H1 (cell line): ENCODE data around the gene SCNN1A. TPM values are rescaled to one million over a fixed set of nuclear protein-coding genes. Genes with fewer than 3 reads are reported as not detected.

Experiments
- CTCF ChIA-PET: fragments of 300-600 bp; sonication (Branson Sonifier 250); formaldehyde crosslinking; loops from one replicate; lab custom pipeline; 2021; ENCODE audit not compliant: partially characterized antibody; lab: Charles Lee
- POLR2A ChIA-PET: fragments of 300-600 bp; sonication (Branson Sonifier 250); formaldehyde crosslinking; loops from one replicate; lab custom pipeline; 2021; ENCODE audit warnings: inconsistent platforms; ENCODE audit not compliant: partially characterized antibody; lab: Charles Lee
- DNase-seq, 2 experiments: peaks; one replicate each; pipeline versions ENCODE4 v3.0.0 to v3.0.0-alpha.2; 2010 to 2022; ENCODE audit warnings: low spot score in 2 of 2, low read depth in 1 of 2, mixed read lengths in 1 of 2
- FAIRE-seq: peaks from 2 replicates; lab custom pipeline; 2011; peaks lifted over from hg19 to GRCh38; lab: Jason Lieb, UNC
- H2AFZ ChIP-seq: 2 replicates; pipeline ENCODE4 v1.8.1; 2012; ENCODE audit warnings: low read length, inconsistent platforms
- H2AK5ac ChIP-seq: 2 replicates; pipeline ENCODE4 v1.6.1; 2013; ENCODE audit warnings: low read depth, low read length
- H2BK120ac ChIP-seq: replicated peaks from 2 replicates; pipeline ENCODE3; 2013; ENCODE audit warnings: low read depth, low read length, inconsistent platforms
- H2BK12ac ChIP-seq: 2 replicates; pipeline ENCODE4 v1.6.1; 2013; ENCODE audit warnings: low read depth, low read length
- H2BK15ac ChIP-seq: 2 replicates; pipeline ENCODE4 v1.6.1; 2013; ENCODE audit warnings: low read length
- H2BK20ac ChIP-seq: 2 replicates; pipeline ENCODE4 v1.6.1; 2013; ENCODE audit warnings: low read length
- H2BK5ac ChIP-seq: 2 replicates; pipeline ENCODE4 v1.6.1; 2013; ENCODE audit warnings: low read depth, low read length
- H3K14ac ChIP-seq: 2 replicates; pipeline ENCODE4 v1.6.1; 2013; ENCODE audit warnings: inconsistent platforms; ENCODE audit not compliant: insufficient read length
- H3K18ac ChIP-seq: 2 replicates; pipeline ENCODE4 v1.6.1; 2013; ENCODE audit warnings: low read length; ENCODE audit errors: extremely low read depth
- H3K23ac ChIP-seq: 2 replicates; pipeline ENCODE4 v1.6.1; 2013; ENCODE audit warnings: inconsistent platforms; ENCODE audit not compliant: insufficient read length
- H3K23me2 ChIP-seq: 2 replicates; pipeline ENCODE4 v1.6.1; 2013; ENCODE audit warnings: low read depth, low read length
- H3K27ac ChIP-seq: 2 replicates; pipeline ENCODE4 v1.6.1; 2011; ENCODE audit warnings: low read depth, low read length, inconsistent platforms
- H3K27me3 ChIP-seq, 4 experiments: replicated peaks in 1 of 4; 1 replicate in 1 of 4; 2 replicates in 3 of 4; pipeline versions ENCODE4 v1.6.1 to v1.8.1; 2011 to 2013; ENCODE audit warnings: low read length in 3 of 4, mild to moderate bottlenecking in 3 of 4, inconsistent platforms in 2 of 4, mixed read lengths in 2 of 4, moderate library complexity in 1 of 4; ENCODE audit not compliant: control insufficient read depth in 3 of 4, insufficient read depth in 3 of 4; ENCODE audit errors: extremely low read depth in 1 of 4
- H3K36me3 ChIP-seq, 4 experiments: 2 replicates each; pipeline versions ENCODE4 v1.6.1 to v1.8.1; 2011 to 2013; ENCODE audit warnings: mild to moderate bottlenecking in 4 of 4, low read length in 3 of 4, moderate library complexity in 2 of 4, control low read depth in 1 of 4, inconsistent platforms in 1 of 4; ENCODE audit not compliant: insufficient read depth in 4 of 4, control insufficient read depth in 2 of 4
- H3K4ac ChIP-seq: replicated peaks from 2 replicates; pipeline ENCODE3; 2013; ENCODE audit warnings: low read length, low read depth, mixed read lengths, inconsistent platforms; ENCODE audit not compliant: insufficient read length
- H3K4me1 ChIP-seq, 4 experiments: replicated peaks in 1 of 4; 1 replicate in 1 of 4; 2 replicates in 3 of 4; pipeline versions ENCODE4 v1.6.1 to v1.8.1; 2011 to 2013; ENCODE audit warnings: low read length in 3 of 4, inconsistent platforms in 2 of 4, mixed read lengths in 1 of 4; ENCODE audit not compliant: insufficient read depth in 4 of 4, control insufficient read depth in 3 of 4
- H3K4me2 ChIP-seq, 2 experiments: 2 replicates each; pipeline versions ENCODE4 v1.6.1 to v1.8.1; 2011 to 2013; ENCODE audit warnings: low read depth in 2 of 2, low read length in 2 of 2, control low read depth in 1 of 2, inconsistent platforms in 1 of 2, mild to moderate bottlenecking in 1 of 2; ENCODE audit not compliant: insufficient read depth in 1 of 2
- H3K4me3 ChIP-seq, 4 experiments: fragments of 200-600, 300-600 bp in 1 of 4; sonication (generic), shearing (Covaris generic), sonication (Bioruptor Twin) in 1 of 4; 2 replicates each; pipeline versions ENCODE4 v1.5.1 to v1.8.1; 2011 to 2016; ENCODE audit warnings: low read length in 4 of 4, low read depth in 3 of 4, control low read depth in 2 of 4, inconsistent platforms in 2 of 4, mild to moderate bottlenecking in 2 of 4, mixed read lengths in 1 of 4, moderate library complexity in 1 of 4; ENCODE audit not compliant: insufficient read depth in 2 of 4; ENCODE audit errors: extremely low read depth in 1 of 4
- H3K56ac ChIP-seq: replicated peaks from 2 replicates; pipeline ENCODE3; 2013; ENCODE audit warnings: low read depth, mild to moderate bottlenecking, mixed read lengths, low read length, inconsistent platforms; ENCODE audit not compliant: insufficient read length
- H3K79me1 ChIP-seq: 2 replicates; pipeline ENCODE4 v1.6.1; 2013; ENCODE audit warnings: low read depth, low read length, control low read depth
- H3K79me2 ChIP-seq, 2 experiments: 2 replicates each; pipeline versions ENCODE4 v1.6.1 to v1.8.1; 2012 to 2013; ENCODE audit warnings: low read length in 2 of 2, mild to moderate bottlenecking in 2 of 2, inconsistent platforms in 1 of 2; ENCODE audit not compliant: insufficient read depth in 2 of 2, control insufficient read depth in 1 of 2
- H3K9ac ChIP-seq, 4 experiments: replicated peaks in 1 of 4; 1 replicate in 1 of 4; 2 replicates in 3 of 4; pipeline versions ENCODE4 v1.6.1 to v1.8.1; 2011 to 2013; ENCODE audit warnings: low read depth in 3 of 4, low read length in 3 of 4, control low read depth in 2 of 4, mild to moderate bottlenecking in 2 of 4, moderate library complexity in 2 of 4, inconsistent platforms in 1 of 4; ENCODE audit errors: extremely low read depth in 1 of 4
- H3K9me3 ChIP-seq, 2 experiments: 2 replicates each; pipeline versions ENCODE4 v1.6.1 to v1.8.1; 2012 to 2013; ENCODE audit warnings: mild to moderate bottlenecking in 2 of 2, moderate library complexity in 2 of 2, control low read depth in 1 of 2, inconsistent platforms in 1 of 2, low read depth in 1 of 2, low read length in 1 of 2, mixed read lengths in 1 of 2; ENCODE audit not compliant: insufficient read depth in 2 of 2
- H4K20me1 ChIP-seq, 2 experiments: replicated peaks in 1 of 2; 2 replicates each; pipeline versions ENCODE3 to v1.8.1; 2011 to 2013; ENCODE audit warnings: inconsistent platforms in 2 of 2, low read length in 2 of 2, mild to moderate bottlenecking in 1 of 2; ENCODE audit not compliant: insufficient read depth in 2 of 2, control insufficient read depth in 1 of 2
- H4K5ac ChIP-seq: 2 replicates; pipeline ENCODE4 v1.6.1; 2013; ENCODE audit warnings: low read length, low read depth, mixed read lengths, inconsistent platforms; ENCODE audit not compliant: insufficient read length
- H4K8ac ChIP-seq: 2 replicates; pipeline ENCODE4 v1.8.0; 2013; ENCODE audit warnings: mild to moderate bottlenecking, moderate library complexity, low read length, inconsistent platforms; ENCODE audit not compliant: insufficient read depth; ENCODE audit errors: extremely low read depth
- H4K91ac ChIP-seq: replicated peaks from 2 replicates; pipeline ENCODE3; 2013; ENCODE audit warnings: low read length, mixed read lengths, inconsistent platforms; ENCODE audit not compliant: insufficient read length
- TAF7 ChIP-seq: optimal IDR thresholded peaks from 2 replicates; pipeline ENCODE3; 2011; ENCODE audit warnings: low read depth, mild to moderate bottlenecking, inconsistent platforms, low read length, moderate library complexity, borderline replicate concordance
- WGBS, 2 experiments: shearing (Covaris generic) in 1 of 2; methylation state at CpG; one replicate each; pipeline versions ENCODE4 v1.1.6 to v1.1.7; 2013 to 2015; ENCODE audit warnings: low lambda C conversion rate in 2 of 2, mixed read lengths in 2 of 2, inconsistent platforms in 1 of 2, low coverage in 1 of 2, missing lambda C conversion rate in 1 of 2; ENCODE audit not compliant: insufficient replicate concordance in 2 of 2, insufficient coverage in 1 of 2, insufficient read length in 1 of 2; ENCODE audit errors: extremely low coverage in 1 of 2, missing lambda C conversion rate in 1 of 2; 5-methylcytosine and 5-hydroxymethylcytosine counted together
- polyA plus RNA-seq, 7 experiments: library from polyadenylated mRNA; depleted of rRNA in 3 of 7; stranded (reverse) in 5 of 7; unstranded in 2 of 7; fragments of >200 nt in 5 of 7; fragments of 200-250 nt in 2 of 7; gene quantifications; 1 replicate in 5 of 7; 2 replicates in 1 of 7; 4 replicates in 1 of 7; pipeline versions ENCODE4 v1.2.1 to v1.2.3, GENCODE V29; 2011 to 2013; ENCODE audit warnings: missing spikeins in 2 of 7, mixed read lengths in 2 of 7
- total RNA-seq: library from RNA; stranded (reverse); fragmentation: NEBNext Ultra II Directional; extraction: Animal tissue kit (Norgen Biotek cat#: 25700); gene quantifications from 2 replicates; pipeline ENCODE4 v1.2.1, GENCODE V29; 2021

Gene SCNN1A
- total and polyA plus RNA-seq, 2 of the 8 experiments (the other 6 are each of a cell fraction or from before 2014, with no cell fraction given) = 85.5 to 156 TPM

DNA sequence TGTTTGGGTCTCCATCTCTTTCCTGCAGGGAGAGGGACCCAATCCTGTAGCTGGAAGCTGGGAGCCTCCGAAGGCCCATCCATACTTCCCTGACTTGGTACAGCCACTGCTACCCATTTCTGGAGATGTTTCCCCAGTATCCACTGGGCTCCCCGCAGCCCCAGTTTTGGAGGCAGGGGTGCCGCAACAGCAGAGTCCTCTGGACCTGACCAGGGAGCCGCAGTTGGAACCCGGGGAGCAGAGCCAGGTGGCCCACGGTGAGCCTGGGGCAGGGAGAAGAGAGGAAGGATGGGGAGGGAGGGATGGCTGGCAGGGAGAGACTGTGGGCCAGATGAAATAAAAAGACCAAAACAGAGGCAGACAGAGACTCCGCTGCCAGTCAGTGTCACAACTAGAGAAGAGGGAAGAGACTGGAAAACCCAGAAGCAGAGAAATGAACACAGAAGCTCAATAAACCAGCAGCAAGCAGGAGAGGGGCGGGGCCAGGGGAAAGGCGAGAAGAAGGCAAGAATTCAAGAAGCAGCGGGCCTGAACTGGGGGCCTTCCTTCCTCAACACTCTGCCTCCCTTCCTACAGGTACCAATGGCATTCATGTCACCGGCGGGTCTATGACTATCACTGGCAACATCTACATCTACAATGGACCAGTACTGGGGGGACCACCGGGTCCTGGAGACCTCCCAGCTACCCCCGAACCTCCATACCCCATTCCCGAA, 14.9 kb upstream of the SCNN1A start:
- H3K79me2 ChIP-seq = no peaks in the 10 kb centered on the region
- no peak for TF ChIP-seq TAF7

More for the DNA sequence above, 14.9 kb upstream of the SCNN1A start:
- no peaks in the 10 kb centered on the region for H3K79me1 ChIP-seq
- H3K23me2 ChIP-seq = peaks cover 1% of the 10 kb centered on the region; the same call in 1 of the 2 replicates
- H3K4ac ChIP-seq = no peak overlapping the region
- H3K4me1 ChIP-seq = peaks cover 0 to 4% (median 0%) of the 10 kb centered on the region in 4 experiments; a peak in 1 of 7 replicates
- no peak overlapping the region for H3K18ac ChIP-seq
- no peak overlapping the region for H2AK5ac ChIP-seq
- no peak overlapping the region for H3K9ac ChIP-seq
- H3K56ac ChIP-seq = no peak overlapping the region
- no peak overlapping the region for H2BK5ac ChIP-seq
- no peak overlapping the region for H2BK120ac ChIP-seq
- no peak overlapping the region for H3K14ac ChIP-seq
- no peak overlapping the region for H3K27ac ChIP-seq
- ChIA-PET CTCF (interaction anchor here (0.6 to 1.1 kb wide), 2 partner anchors 15 to 64 kb away, joined by 5 to 7 read pairs; partner anchors contain the start of gene SCNN1A), POLR2A (interaction anchor here (1.0 to 6.0 kb wide), 6 partner anchors 8 to 80 kb away, joined by 3 to 36 read pairs (median 4); partner anchors contain the start of genes SCNN1A and VAMP1)
- H2BK20ac ChIP-seq = no peak overlapping the region
- H3K4me3 ChIP-seq = no peak overlapping the region
- DNase-seq (no peak), FAIRE-seq (no peak)
- H3K23ac ChIP-seq = no peak overlapping the region
- no peaks in the 10 kb centered on the region for H3K36me3 ChIP-seq
- H2BK12ac ChIP-seq = no peak overlapping the region
- WGBS, 2 experiments = 91% methylated on average over 12 of the region's 15 CpGs; no CpG with 5 or more reads in 1 of the 2 experiments
- no peak overlapping the region; the same call in 1 of the 2 replicates for H4K8ac ChIP-seq
- H3K27me3 ChIP-seq = no peaks in the 10 kb centered on the region
- no peak overlapping the region for H4K91ac ChIP-seq
- H2BK15ac ChIP-seq = no peak overlapping the region
- H4K5ac ChIP-seq = no peak overlapping the region
- H3K9me3 ChIP-seq = no peaks in the 10 kb centered on the region
- no peak overlapping the region for H2AFZ ChIP-seq
- no peak overlapping the region for H3K4me2 ChIP-seq
- no peaks in the 10 kb centered on the region for H4K20me1 ChIP-seq
